Right lobe of liver (tissue), 6 donors: Measurements from ENCODE around the gene APBB1. TPM values are rescaled to one million over a fixed set of nuclear protein-coding genes. Genes with fewer than 3 reads are reported as not detected.

ENCODE experiments used
- ATAC-seq, 4 donors: fragments of 200-7000 bp; cut with Tn5 transposase; one replicate each; pipeline ENCODE4 v1.9.1; 2020; ENCODE audit warnings: mild to moderate bottlenecking in 4 of 4, moderate library complexity in 4 of 4
- DNase-seq, 3 donors: peaks; one replicate each; pipeline ENCODE4 v3.0.0-alpha.2; 2020
- H3K27ac ChIP-seq, 3 donors: fragments of 200-600 bp; one replicate each; pipeline ENCODE4 v1.8.0; 2022
- H3K27me3 ChIP-seq, 2 donors: fragments of 200-600 bp; one replicate each; pipeline ENCODE4 v1.8.0; 2022
- H3K36me3 ChIP-seq, 4 donors: fragments of 200-600 bp; sonication (generic) in 1 of 4; one replicate each; pipeline versions ENCODE4 v1.5.1 to v1.8.0; 2017 to 2022; ENCODE audit warnings: control low read depth in 1 of 4
- H3K4me1 ChIP-seq, 4 donors: fragments of 200-600 bp; sonication (generic) in 1 of 4; one replicate each; pipeline versions ENCODE4 v1.5.1 to v1.8.0; 2017 to 2022; ENCODE audit warnings: control low read depth in 1 of 4
- H3K4me3 ChIP-seq, 3 donors: fragments of 200-600 bp; one replicate each; pipeline ENCODE4 v1.8.0; 2022
- H3K9me3 ChIP-seq, 4 donors: fragments of 200-600 bp; sonication (generic) in 1 of 4; one replicate each; pipeline versions ENCODE4 v1.5.1 to v1.8.0; 2017 to 2022; ENCODE audit warnings: control low read depth in 1 of 4
- POLR2A ChIP-seq: fragments of 450-650 bp; IDR thresholded peaks from one replicate; pipeline ENCODE4 v1.6.1; 2017; ENCODE audit warnings: antibody characterized with exemption, mild to moderate bottlenecking
- WGBS: methylation state at CpG from one replicate; pipeline ENCODE4 v1.1.6; 2018; ENCODE audit warnings: low coverage, low lambda C conversion rate; ENCODE audit not compliant: insufficient coverage; ENCODE audit errors: missing lambda C conversion rate; 5-methylcytosine and 5-hydroxymethylcytosine counted together
- intact Hi-C, 2 donors: fragments of 100-400 bp; cut with DNase I; formaldehyde crosslinking; loops; one replicate each; pipeline versions ENCODE4 v1.11.2 to v1.14.1; 2022
- total RNA-seq, 6 experiments: library from RNA; depleted of rRNA in 2 of 6; stranded (reverse); fragments of >200 nt in 2 of 6; fragmentation: NEBNext Ultra II Directional in 3 of 6; extraction: Animal tissue kit (Norgen Biotek cat#: 25700) in 3 of 6; gene quantifications; one replicate each; pipeline versions ENCODE4 v1.1.0 to v1.2.4, GENCODE V29; 2016 to 2023
- TF ChIP-seq, protein P1 (sequence below), 4 donors: fragments of 200-600 bp in 3 of 4; fragments of 450-650 bp in 1 of 4; IDR thresholded peaks; one replicate each; pipeline versions ENCODE4 v1.5.1 to v1.8.0; 2016 to 2022; ENCODE audit warnings: antibody characterized with exemption in 4 of 4, mild to moderate bottlenecking in 2 of 4
- donor health status: DM: no; HTN: yes; CAD: no.
- donor health status: DM: no; HTN: no; CAD: no.
- donor health status: DM: no; HTN: no; CAD: no.
- donor health status: DM: no; HTN: yes; CAD: no.
- donor health status: DM: no; HTN: yes; CAD: no.

APBB1 gene
- total RNA-seq, 6 experiments from 2014 or later, result 3.3 to 5.6 (median 3.8) TPM

DNA sequence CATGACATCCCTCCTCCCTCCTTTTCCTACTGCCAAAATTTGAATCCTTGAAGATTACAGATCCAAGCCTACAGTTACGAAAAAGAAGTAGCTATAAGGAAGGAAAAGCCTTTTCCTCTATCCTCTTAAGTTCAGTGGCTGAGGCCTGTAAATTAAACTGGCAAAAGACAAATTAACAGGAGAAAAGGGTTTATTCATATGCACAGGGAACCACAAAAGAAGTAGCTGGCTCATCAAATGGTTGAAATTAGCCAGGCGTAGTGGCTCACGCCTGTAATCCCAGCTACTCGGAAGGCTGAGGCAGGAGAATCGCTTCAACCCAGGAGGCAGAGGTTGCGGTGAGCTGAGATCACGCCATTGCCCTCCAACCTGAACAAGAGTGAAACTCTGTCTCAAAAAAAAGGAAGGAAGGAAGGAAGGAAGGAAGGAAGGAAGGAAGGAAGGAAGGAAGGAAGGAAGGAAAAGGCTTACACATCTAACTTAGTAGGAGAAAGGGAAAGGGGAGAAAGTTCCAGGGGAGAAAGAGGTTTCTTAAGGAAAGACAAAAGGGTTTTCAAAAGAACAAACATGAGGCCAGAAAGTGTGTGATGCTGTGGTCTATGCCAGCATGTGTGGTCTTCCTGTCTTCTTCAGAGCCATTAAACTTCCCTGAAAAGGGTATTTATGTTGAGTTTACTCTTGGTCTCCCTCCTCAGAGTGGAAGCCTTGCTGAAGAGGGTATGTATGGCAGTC is 33.7 kb downstream of the APBB1 start:
- Histone ChIP-seq H3K4me1 (peaks cover 0 to 23% (median 9%) of the 10 kb centered on the region in 4 donors), H3K27me3 (no peaks in the 10 kb centered on the region), H3K4me3 (no peak overlapping the region), H3K27ac (no peak overlapping the region), H3K9me3 (no peaks in the 10 kb centered on the region), H3K36me3 (no peaks in the 10 kb centered on the region)
- ATAC-seq (no peak), DNase-seq (no peak)
- no peak for TF ChIP-seq POLR2A
- TF ChIP-seq, protein P1, sequence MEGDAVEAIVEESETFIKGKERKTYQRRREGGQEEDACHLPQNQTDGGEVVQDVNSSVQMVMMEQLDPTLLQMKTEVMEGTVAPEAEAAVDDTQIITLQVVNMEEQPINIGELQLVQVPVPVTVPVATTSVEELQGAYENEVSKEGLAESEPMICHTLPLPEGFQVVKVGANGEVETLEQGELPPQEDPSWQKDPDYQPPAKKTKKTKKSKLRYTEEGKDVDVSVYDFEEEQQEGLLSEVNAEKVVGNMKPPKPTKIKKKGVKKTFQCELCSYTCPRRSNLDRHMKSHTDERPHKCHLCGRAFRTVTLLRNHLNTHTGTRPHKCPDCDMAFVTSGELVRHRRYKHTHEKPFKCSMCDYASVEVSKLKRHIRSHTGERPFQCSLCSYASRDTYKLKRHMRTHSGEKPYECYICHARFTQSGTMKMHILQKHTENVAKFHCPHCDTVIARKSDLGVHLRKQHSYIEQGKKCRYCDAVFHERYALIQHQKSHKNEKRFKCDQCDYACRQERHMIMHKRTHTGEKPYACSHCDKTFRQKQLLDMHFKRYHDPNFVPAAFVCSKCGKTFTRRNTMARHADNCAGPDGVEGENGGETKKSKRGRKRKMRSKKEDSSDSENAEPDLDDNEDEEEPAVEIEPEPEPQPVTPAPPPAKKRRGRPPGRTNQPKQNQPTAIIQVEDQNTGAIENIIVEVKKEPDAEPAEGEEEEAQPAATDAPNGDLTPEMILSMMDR (IDR thresholded peaks at IDR 0.05), result no peak
- WGBS, result 86% methylated on average over 7 of the region's 7 CpGs
- intact Hi-C loops, result loop anchor here in 1 of 2 donors (10.0 kb wide), 1 partner anchor 120 kb away; no protein-coding TSS in a partner anchor

GRCh38 chr11:6378640-6378989 is 40.3 kb downstream of the APBB1 start:
- H3K27me3 ChIP-seq, result no peaks in the 10 kb centered on the region

DNA sequence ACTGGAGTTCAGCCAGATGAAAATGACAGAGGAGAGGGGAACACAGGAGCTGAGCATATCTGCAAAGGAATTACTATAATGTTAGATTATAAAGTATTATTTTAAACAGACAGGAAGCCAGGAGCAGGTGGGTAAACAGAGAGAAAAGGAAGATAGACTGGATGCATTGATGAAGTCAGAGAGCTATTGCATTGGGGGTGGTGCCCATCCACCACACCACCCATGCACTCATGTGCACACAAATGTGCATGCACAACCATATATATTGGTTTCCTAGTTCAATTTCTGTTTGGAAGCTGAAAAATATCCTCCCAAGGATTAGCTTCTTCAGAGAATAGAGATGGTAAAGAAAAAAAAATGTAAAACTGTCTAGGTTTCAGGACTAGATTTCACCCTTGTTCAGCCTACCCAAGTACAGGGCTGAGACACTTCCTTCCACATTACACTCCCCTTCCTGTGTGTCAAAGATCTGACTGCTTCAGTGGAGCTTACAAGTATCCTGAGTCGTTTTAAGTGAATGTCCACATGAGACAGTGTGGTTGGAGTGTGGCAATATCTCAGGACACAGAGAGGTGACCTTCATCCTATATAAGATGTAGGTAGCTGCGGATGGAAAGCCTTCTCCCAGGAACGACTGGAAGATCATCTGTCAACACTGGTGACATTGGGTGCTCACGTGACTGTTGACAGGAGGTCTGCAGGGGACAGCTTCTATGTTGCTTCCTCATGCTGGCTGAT is 40.8 kb downstream of the APBB1 start:
- Histone ChIP-seq H3K27ac (no peak overlapping the region), H3K4me1 (no peaks in the 10 kb centered on the region), H3K36me3 (no peaks in the 10 kb centered on the region), H3K27me3 (no peaks in the 10 kb centered on the region), H3K4me3 (no peak overlapping the region), H3K9me3 (no peaks in the 10 kb centered on the region)
- intact Hi-C loops, result loop anchor here in 1 of 2 donors (10.0 kb wide), 1 partner anchor 67 kb away; the partner anchor contains the start of gene HPX
- no peak for DNase-seq
- no peak for TF ChIP-seq POLR2A
- TF ChIP-seq, protein P1 (IDR thresholded peaks at IDR 0.05), result no peak
- ATAC-seq, result peak; percentile 45 to 68 (median 54)
- 14% methylated on average over 3 of the region's 4 CpGs for WGBS

More at GRCh38 chr11:6378640-6378989, 40.3 kb downstream of the APBB1 start:
- ATAC-seq (no peak), DNase-seq (no peak)
- TF ChIP-seq, protein P1 (IDR thresholded peaks at IDR 0.05), result no peak
- TF ChIP-seq POLR2A, result no peak
- Histone ChIP-seq H3K27ac (no peak overlapping the region), H3K4me1 (no peaks in the 10 kb centered on the region), H3K36me3 (no peaks in the 10 kb centered on the region), H3K4me3 (no peak overlapping the region), H3K9me3 (no peaks in the 10 kb centered on the region)
- intact Hi-C loops, result loop anchor here in 1 of 2 donors (10.0 kb wide), 1 partner anchor 66 kb away; the partner anchor contains the start of gene HPX
- WGBS, result 68% methylated on average over 5 of the region's 5 CpGs

DNA sequence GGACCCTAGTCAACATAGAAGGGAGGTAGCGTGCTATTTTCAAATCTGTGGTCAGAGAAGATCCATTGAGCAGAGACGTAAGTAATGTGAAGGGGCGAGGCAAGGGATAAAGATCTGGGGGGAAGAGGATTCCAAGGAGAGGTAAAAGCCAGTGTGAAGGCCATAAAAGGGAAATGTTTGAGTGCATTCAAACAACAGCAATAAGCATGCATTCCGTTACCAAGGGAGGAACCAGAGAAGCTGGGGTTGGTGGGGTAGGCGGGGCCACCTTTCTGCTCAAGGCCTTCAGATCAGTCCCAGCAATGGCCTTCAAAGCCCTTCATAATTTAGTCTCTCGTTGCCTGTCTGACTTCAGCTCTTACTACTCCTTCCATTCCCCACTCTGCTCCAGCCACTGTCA is 47.1 kb downstream of the APBB1 start:
- 89% methylated on average over 6 of the region's 6 CpGs for WGBS
- intact Hi-C loops, result loop anchor here in 1 of 2 donors (10.0 kb wide), 1 partner anchor 73 kb away; the partner anchor contains the start of gene HPX
- no peaks in the 10 kb centered on the region for H3K9me3 ChIP-seq
- H3K36me3 ChIP-seq, result no peaks in the 10 kb centered on the region
- no peak overlapping the region for H3K27ac ChIP-seq
- no peaks in the 10 kb centered on the region for H3K4me1 ChIP-seq
- H3K27me3 ChIP-seq, result no peaks in the 10 kb centered on the region
- TF ChIP-seq POLR2A, result no peak
- TF ChIP-seq, protein P1 (IDR thresholded peaks at IDR 0.05), result no peak
- DNase-seq (no peak), ATAC-seq (no peak)
- no peak overlapping the region for H3K4me3 ChIP-seq
